Hematopoietic multipotent progenitor cell treated with erythropoietin and hydrocortisone succinate and interleukin-3 and kit ligand, for 6 days (in vitro differentiated cells): ENCODE measurements around the gene SMYD3.

Experiments used
- DNase-seq: peaks from one replicate; pipeline ENCODE4 v3.0.0-alpha.2; 2015

Gene SMYD3

GRCh38 chr1:246001837-246002230, 505.2 kb downstream of the SMYD3 start:
- DNase-seq = no peak

GRCh38 chr1:246001142-246001836, 505.8 kb downstream of the SMYD3 start:
- DNase-seq = no peak

- no peak for DNase-seq
These were observed 506.5 kb downstream of the SMYD3 start for GRCh38 chr1:246000638-246001015.

- peak; percentile 71 for DNase-seq
These were observed 507.1 kb downstream of the SMYD3 start for GRCh38 chr1:245999697-246000637.

- DNase-seq = no peak
These were observed 509.4 kb downstream of the SMYD3 start for GRCh38 chr1:245997471-245998258.

GRCh38 chr1:245996811-245997210, 510.3 kb downstream of the SMYD3 start:
- no peak for DNase-seq

GRCh38 chr1:245995474-245995873, 511.6 kb downstream of the SMYD3 start:
- DNase-seq = no peak

GRCh38 chr1:245991266-245991665, 515.8 kb downstream of the SMYD3 start:
- no peak for DNase-seq

GRCh38 chr1:245990315-245991022, 516.6 kb downstream of the SMYD3 start:
- no peak for DNase-seq

GRCh38 chr1:245988393-245989078, 518.5 kb downstream of the SMYD3 start:
- no peak for DNase-seq

- DNase-seq = no peak
These were observed 519.1 kb downstream of the SMYD3 start for GRCh38 chr1:245987997-245988392.

- DNase-seq = no peak
These were observed 519.5 kb downstream of the SMYD3 start for GRCh38 chr1:245987577-245987976.

GRCh38 chr1:245987219-245987545, 519.9 kb downstream of the SMYD3 start:
- no peak for DNase-seq

- no peak for DNase-seq
These were observed 520.5 kb downstream of the SMYD3 start for GRCh38 chr1:245986404-245987218.

GRCh38 chr1:245984390-245985155, 522.5 kb downstream of the SMYD3 start:
- DNase-seq = no peak

- DNase-seq = no peak
These were observed 523.6 kb downstream of the SMYD3 start for GRCh38 chr1:245983294-245983967.

- DNase-seq = no peak
These were observed 527.5 kb downstream of the SMYD3 start for GRCh38 chr1:245979589-245979988.

GRCh38 chr1:245978915-245979314, 528.2 kb downstream of the SMYD3 start:
- no peak for DNase-seq

GRCh38 chr1:245972476-245972875, 534.6 kb downstream of the SMYD3 start:
- no peak for DNase-seq

GRCh38 chr1:245971711-245972085, 535.4 kb downstream of the SMYD3 start:
- no peak for DNase-seq
